Measurements from ENCODE around the gene CALN1. TPM values are rescaled to one million over a fixed set of nuclear protein-coding genes. Genes with fewer than 3 reads are reported as not detected.
"Not testable (repeated sequence)": the region's sequence is repeated elsewhere in the genome, so short reads cannot be mapped to it uniquely, and the experiment has no call there.

The CALN1 gene
- total RNA-seq, 1 donor from 2014 or later, result 1.9 TPM

DNA sequence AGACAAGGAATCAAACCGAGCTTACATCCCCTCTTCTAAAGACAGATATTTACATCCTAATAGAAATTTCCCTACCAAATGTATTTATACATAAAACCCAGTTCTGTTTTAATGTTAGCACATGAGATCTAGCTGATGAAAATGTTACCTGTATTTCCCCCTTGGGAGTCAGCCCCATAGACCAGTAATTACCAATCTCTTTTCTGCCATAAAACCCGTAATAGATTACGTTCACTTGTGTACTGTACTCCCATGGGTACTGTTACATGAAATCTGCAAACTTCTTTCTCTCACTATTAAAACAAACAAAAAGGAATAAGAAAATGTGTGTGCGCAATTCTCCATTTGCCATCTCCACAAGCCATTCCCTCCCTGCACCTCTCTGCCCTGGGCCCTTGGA is 450.9 kb downstream of the CALN1 start:
- TF ChIP-seq, protein P1, sequence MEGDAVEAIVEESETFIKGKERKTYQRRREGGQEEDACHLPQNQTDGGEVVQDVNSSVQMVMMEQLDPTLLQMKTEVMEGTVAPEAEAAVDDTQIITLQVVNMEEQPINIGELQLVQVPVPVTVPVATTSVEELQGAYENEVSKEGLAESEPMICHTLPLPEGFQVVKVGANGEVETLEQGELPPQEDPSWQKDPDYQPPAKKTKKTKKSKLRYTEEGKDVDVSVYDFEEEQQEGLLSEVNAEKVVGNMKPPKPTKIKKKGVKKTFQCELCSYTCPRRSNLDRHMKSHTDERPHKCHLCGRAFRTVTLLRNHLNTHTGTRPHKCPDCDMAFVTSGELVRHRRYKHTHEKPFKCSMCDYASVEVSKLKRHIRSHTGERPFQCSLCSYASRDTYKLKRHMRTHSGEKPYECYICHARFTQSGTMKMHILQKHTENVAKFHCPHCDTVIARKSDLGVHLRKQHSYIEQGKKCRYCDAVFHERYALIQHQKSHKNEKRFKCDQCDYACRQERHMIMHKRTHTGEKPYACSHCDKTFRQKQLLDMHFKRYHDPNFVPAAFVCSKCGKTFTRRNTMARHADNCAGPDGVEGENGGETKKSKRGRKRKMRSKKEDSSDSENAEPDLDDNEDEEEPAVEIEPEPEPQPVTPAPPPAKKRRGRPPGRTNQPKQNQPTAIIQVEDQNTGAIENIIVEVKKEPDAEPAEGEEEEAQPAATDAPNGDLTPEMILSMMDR (conservative IDR thresholded peaks at IDR 0.05), result no peak
- peaks cover 5% of the 10 kb centered on the region for H3K4me1 Mint-ChIP-seq (ENCODE audit: unreplicated experiment)
- no peaks in the 10 kb centered on the region for H3K9me3 Mint-ChIP-seq
- no peak overlapping the region for H3K4me3 Mint-ChIP-seq
- peaks cover 30% of the 10 kb centered on the region for H3K27me3 Mint-ChIP-seq
- H3K36me3 Mint-ChIP-seq, result no peaks in the 10 kb centered on the region
- no peak for DNase-seq (ENCODE audit: extremely low spot score, unreplicated experiment)
- no peak overlapping the region for H3K27ac Mint-ChIP-seq

DNA sequence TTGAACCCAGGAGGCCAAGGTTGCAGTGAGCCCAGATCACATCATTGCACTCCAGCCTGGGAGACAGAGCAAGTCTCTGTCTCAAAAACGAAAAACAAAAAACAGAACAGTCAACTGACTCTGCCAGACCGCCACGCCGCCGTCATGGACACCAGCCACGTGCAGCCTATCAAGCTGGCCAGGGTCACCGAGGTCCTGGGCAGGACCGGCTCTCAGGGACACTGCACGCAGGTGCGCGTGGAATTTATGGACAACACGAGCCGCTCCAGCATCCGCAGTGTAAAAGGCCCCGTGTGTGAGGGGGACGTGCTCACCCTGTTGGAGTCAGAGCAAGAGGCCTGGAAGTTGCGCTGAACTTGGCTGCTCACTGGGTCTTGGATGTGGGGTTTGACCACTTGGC is 470.0 kb downstream of the CALN1 start:
- TF ChIP-seq, protein P1 (conservative IDR thresholded peaks at IDR 0.05), result no peak
- H3K27me3 Mint-ChIP-seq, result no peaks in the 10 kb centered on the region
- H3K4me3 Mint-ChIP-seq, result no peak overlapping the region
- no peak overlapping the region for H3K27ac Mint-ChIP-seq
- DNase-seq (ENCODE audit: extremely low spot score, unreplicated experiment), result no peak
- no peaks in the 10 kb centered on the region for H3K4me1 Mint-ChIP-seq (ENCODE audit: unreplicated experiment)
- no peaks in the 10 kb centered on the region for H3K36me3 Mint-ChIP-seq
- H3K9me3 Mint-ChIP-seq, result no peaks in the 10 kb centered on the region

DNA sequence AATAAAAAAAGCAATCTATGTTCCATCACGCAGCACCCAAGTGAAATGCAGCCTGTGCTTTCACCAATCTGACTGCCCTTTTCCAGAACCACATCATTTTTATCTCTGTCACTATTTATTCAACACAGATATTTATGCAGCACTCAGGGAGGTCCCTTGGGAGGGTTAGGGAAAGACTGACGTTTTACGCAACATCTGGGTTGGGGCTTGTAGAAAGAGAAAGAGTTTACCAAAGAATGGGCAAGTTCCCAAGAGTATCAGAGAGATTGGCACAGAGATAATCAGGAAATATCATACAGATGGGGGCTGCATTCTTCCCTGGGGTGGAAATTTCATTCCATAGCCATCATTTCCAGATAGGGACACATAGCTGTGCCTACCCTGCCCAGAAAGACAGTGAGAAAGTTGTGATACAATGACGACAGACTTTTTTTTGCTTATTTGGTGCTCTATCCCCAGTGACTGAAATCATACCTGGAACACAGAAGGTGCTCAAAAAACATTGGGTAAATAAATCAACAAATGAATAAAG is 474.2 kb downstream of the CALN1 start:
- Mint-ChIP-seq H3K27ac (no peak overlapping the region), H3K9me3 (no peaks in the 10 kb centered on the region), H3K36me3 (no peaks in the 10 kb centered on the region), H3K4me1 (ENCODE audit: unreplicated experiment) (no peaks in the 10 kb centered on the region), H3K4me3 (no peak overlapping the region), H3K27me3 (no peaks in the 10 kb centered on the region)
- TF ChIP-seq, protein P1 (conservative IDR thresholded peaks at IDR 0.05), result no peak
- DNase-seq (ENCODE audit: extremely low spot score, unreplicated experiment), result no peak

DNA sequence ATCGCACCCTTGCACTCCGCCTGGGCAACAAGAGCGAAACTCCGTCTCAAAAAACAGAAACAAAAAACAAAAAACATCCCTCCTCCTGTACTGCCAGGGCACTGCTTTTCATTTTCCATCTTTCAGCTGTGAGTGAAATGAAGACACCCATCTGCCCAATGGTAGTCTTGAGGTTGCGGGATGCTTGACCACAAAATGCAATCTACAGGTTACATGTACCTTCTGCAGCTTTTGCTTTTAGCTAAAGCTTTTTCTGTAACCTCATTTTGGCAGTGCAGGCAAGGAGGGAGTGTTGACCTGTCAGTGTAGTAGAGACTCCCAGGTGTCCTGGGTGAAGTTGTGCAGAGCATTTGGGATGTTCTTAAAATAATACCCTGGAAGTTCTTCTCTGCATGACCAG is 476.5 kb downstream of the CALN1 start:
- Mint-ChIP-seq H3K36me3 (no peaks in the 10 kb centered on the region), H3K27me3 (no peaks in the 10 kb centered on the region), H3K27ac (no peak overlapping the region), H3K4me3 (no peak overlapping the region), H3K4me1 (ENCODE audit: unreplicated experiment) (no peaks in the 10 kb centered on the region), H3K9me3 (no peaks in the 10 kb centered on the region)
- TF ChIP-seq, protein P1 (conservative IDR thresholded peaks at IDR 0.05), result no peak
- no peak for DNase-seq (ENCODE audit: extremely low spot score, unreplicated experiment)

DNA sequence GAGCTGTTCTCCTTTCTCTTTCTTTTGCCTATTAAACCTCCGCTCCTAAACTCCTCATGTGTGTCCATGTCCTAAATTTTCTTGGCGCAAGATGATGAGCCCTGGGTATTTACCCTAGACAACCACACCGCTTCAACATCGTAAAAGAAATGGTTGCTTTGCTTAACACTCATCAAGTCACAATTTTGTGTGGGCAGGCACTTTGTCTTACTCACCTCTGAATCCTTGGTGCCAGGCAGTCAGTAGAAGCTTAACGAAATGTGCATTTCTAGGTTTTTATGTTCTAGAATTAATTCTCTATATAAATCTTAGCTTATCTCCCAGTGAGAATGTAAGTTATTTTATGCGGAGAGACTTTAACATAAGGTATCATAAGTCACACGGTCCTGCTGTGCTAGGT is 478.7 kb downstream of the CALN1 start:
- H3K27me3 Mint-ChIP-seq, result no peaks in the 10 kb centered on the region
- no peak overlapping the region for H3K4me3 Mint-ChIP-seq
- H3K27ac Mint-ChIP-seq, result no peak overlapping the region
- H3K9me3 Mint-ChIP-seq, result no peaks in the 10 kb centered on the region
- TF ChIP-seq, protein P1 (conservative IDR thresholded peaks at IDR 0.05), result no peak
- no peaks in the 10 kb centered on the region for H3K4me1 Mint-ChIP-seq (ENCODE audit: unreplicated experiment)
- no peak for DNase-seq (ENCODE audit: extremely low spot score, unreplicated experiment)
- no peaks in the 10 kb centered on the region for H3K36me3 Mint-ChIP-seq

DNA sequence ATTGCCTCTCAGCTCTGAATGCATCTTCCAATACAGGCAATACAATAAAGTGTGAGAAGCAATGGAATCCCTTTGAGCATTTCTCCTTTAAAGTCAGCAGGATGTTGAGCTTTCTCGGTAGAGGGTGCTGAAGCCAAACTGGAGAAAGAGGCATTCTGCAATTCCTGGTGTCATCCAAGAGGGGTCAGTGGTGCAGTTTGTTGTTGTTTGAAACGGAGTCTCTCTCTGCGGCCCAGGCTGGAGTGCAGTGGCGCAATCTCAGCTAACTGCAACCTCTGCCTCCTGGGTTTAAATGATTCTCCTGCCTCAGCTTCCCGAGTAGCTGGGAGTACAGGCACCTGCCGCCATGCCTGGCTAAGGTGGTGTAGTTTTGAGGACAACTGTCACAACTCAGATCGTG is 486.5 kb downstream of the CALN1 start:
- H3K4me1 Mint-ChIP-seq (ENCODE audit: unreplicated experiment), result no peaks in the 10 kb centered on the region
- H3K9me3 Mint-ChIP-seq, result peaks cover 7% of the 10 kb centered on the region
- TF ChIP-seq, protein P1 (conservative IDR thresholded peaks at IDR 0.05), result peak; percentile 57
- no peak overlapping the region for H3K27ac Mint-ChIP-seq
- peaks cover 3% of the 10 kb centered on the region for H3K27me3 Mint-ChIP-seq
- H3K4me3 Mint-ChIP-seq, result no peak overlapping the region
- no peak for DNase-seq (ENCODE audit: extremely low spot score, unreplicated experiment)
- H3K36me3 Mint-ChIP-seq, result no peaks in the 10 kb centered on the region

DNA sequence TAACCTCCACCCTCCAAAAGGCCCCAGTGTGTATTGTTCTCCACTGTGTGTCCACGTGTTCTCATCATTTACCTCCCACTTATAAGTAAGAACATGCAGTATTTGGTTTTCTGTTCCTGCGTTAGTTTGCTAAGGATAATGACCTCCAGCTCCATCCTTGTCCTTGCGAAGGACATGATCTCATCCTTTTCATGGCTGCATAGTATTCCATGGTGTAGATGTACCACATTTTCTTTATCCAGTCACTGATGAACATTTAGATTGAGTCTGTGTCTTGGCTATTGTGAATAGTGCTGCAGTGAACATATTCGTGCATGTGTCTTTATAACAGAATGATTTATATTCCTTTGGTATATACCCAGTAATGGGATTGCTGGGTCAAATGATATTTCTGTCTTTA is 497.9 kb downstream of the CALN1 start:
- not testable (repeated sequence) for DNase-seq (ENCODE audit: extremely low spot score, unreplicated experiment); H3K4me3 Mint-ChIP-seq; H3K9me3 Mint-ChIP-seq; H3K27ac Mint-ChIP-seq; H3K27me3 Mint-ChIP-seq; H3K4me1 Mint-ChIP-seq (ENCODE audit: unreplicated experiment); H3K36me3 Mint-ChIP-seq

All from type B pancreatic cell (in vitro differentiated cells).